NCI-H82 treated with DMSO at 0.1 percent for 48 hours (cell line): ENCODE results near the gene WFIKKN1.

Experiments
- DNase-seq: peaks from one replicate; lab custom pipeline; 2025; ENCODE audit not compliant: unreplicated experiment; lab: John Stamatoyannopoulos, UW

The WFIKKN1 gene

GRCh38 chr16:635573-636205, 4.9 kb downstream of the WFIKKN1 start:
- DNase-seq, result no peak

- DNase-seq, result peak; percentile 85
Measured at GRCh38 chr16:636206-637080, 5.7 kb downstream of the WFIKKN1 start, which contains the start of gene METTL26. METTL26 (minus strand) TSS chr16:636305; CDS start chr16:636290, 15 bp downstream.

GRCh38 chr16:637081-638018, 6.6 kb downstream of the WFIKKN1 start:
- DNase-seq, result peak; percentile 74

- no peak for DNase-seq
Measured at GRCh38 chr16:638034-638543, 7.3 kb downstream of the WFIKKN1 start.

GRCh38 chr16:638836-639235, 8.1 kb downstream of the WFIKKN1 start:
- DNase-seq, result no peak

GRCh38 chr16:640614-641013, 9.8 kb downstream of the WFIKKN1 start:
- DNase-seq, result no peak

- DNase-seq, result peak; percentile 7
Measured at GRCh38 chr16:641326-642188, 10.8 kb downstream of the WFIKKN1 start, which contains the start of gene MCRIP2. MCRIP2 (plus strand) TSS chr16:641828; CDS start chr16:641992, 164 bp downstream.

- no peak for DNase-seq
Measured at GRCh38 chr16:642189-643049, 11.6 kb downstream of the WFIKKN1 start.

- no peak for DNase-seq
Measured at GRCh38 chr16:643050-643368, 12.2 kb downstream of the WFIKKN1 start.

- DNase-seq, result no peak
Measured at GRCh38 chr16:644556-644955, 13.8 kb downstream of the WFIKKN1 start.

GRCh38 chr16:645852-646678, 15.3 kb downstream of the WFIKKN1 start:
- no peak for DNase-seq

- no peak for DNase-seq
Measured at GRCh38 chr16:646679-647172, 15.9 kb downstream of the WFIKKN1 start.

GRCh38 chr16:647173-647902, 16.6 kb downstream of the WFIKKN1 start:
- no peak for DNase-seq

GRCh38 chr16:648071-648780, 17.4 kb downstream of the WFIKKN1 start:
- DNase-seq, result peak; percentile 14

GRCh38 chr16:648781-649589, 18.2 kb downstream of the WFIKKN1 start, which contains the start of gene WDR90:
WDR90 (plus strand) TSS chr16:649365; CDS start chr16:649417, 52 bp downstream.
- peak; percentile 56 for DNase-seq

GRCh38 chr16:649631-650030, 18.8 kb downstream of the WFIKKN1 start:
- DNase-seq, result no peak
